MCF 10A (cell line): Measurements from ENCODE around the gene C14orf93. TPM values are rescaled to one million over a fixed set of nuclear protein-coding genes. Genes with fewer than 3 reads are reported as not detected.

ENCODE experiments used
- BruUV-seq: library from RNA; stranded (reverse); fragments of 400-500 nt; replicated peaks from 2 replicates; lab custom pipeline; 2021; lab: Mats Ljungman, UMichigan
- CTCF ChIA-PET: fragments of 300-600 bp; sonication (Branson Sonifier 250); formaldehyde crosslinking; extraction: SDS; loops from one replicate; lab custom pipeline; 2021; ENCODE audit warnings: antibody characterized with exemption, inconsistent platforms; lab: Yijun Ruan, JAX
- POLR2A ChIA-PET: fragments of 300-600, 350-650 bp; sonication (Branson Sonifier 250); formaldehyde crosslinking; extraction: SDS; loops from one replicate; lab custom pipeline; 2020; ENCODE audit warnings: antibody characterized with exemption, inconsistent platforms; lab: Yijun Ruan, JAX
- DNase-seq: peaks from one replicate; pipeline ENCODE4 v3.0.0-alpha.2; 2018; ENCODE audit not compliant: unreplicated experiment
- H3K27ac Mint-ChIP-seq: one replicate; pipeline ENCODE4 v1.8.0; 2022; ENCODE audit warnings: mild to moderate bottlenecking, low read depth, mixed read lengths; ENCODE audit not compliant: unreplicated experiment
- H3K27me3 Mint-ChIP-seq: one replicate; pipeline ENCODE4 v1.8.0; 2022; ENCODE audit warnings: mixed read lengths; ENCODE audit not compliant: insufficient read depth, unreplicated experiment
- H3K36me3 Mint-ChIP-seq: one replicate; pipeline ENCODE4 v1.8.0; 2022; ENCODE audit warnings: mild to moderate bottlenecking, moderate library complexity, mixed read lengths; ENCODE audit not compliant: insufficient read depth, unreplicated experiment
- H3K4me1 Mint-ChIP-seq: one replicate; pipeline ENCODE4 v1.8.0; 2022; ENCODE audit warnings: mixed read lengths; ENCODE audit not compliant: insufficient read depth, unreplicated experiment
- H3K4me3 Mint-ChIP-seq: one replicate; pipeline ENCODE4 v1.8.0; 2022; ENCODE audit warnings: mild to moderate bottlenecking, moderate library complexity, mixed read lengths; ENCODE audit not compliant: unreplicated experiment
- H3K9me3 Mint-ChIP-seq: one replicate; pipeline ENCODE4 v1.8.0; 2022; ENCODE audit warnings: mixed read lengths; ENCODE audit not compliant: unreplicated experiment
- intact Hi-C: fragments of 100-400 bp; cut with micrococcal nuclease; formaldehyde crosslinking; loops from 2 replicates; pipeline ENCODE4 v1.14.1; 2022
- total RNA-seq: library from RNA; stranded (reverse); gene quantifications from 2 replicates; pipeline ENCODE4 v1.2.3, GENCODE V29; 2022
- TF ChIP-seq, protein P1 (sequence below): fragments of 200-600 bp; IDR thresholded peaks from one replicate; pipeline ENCODE4 v1.8.0; 2022; ENCODE audit warnings: antibody characterized with exemption, mild to moderate bottlenecking; ENCODE audit not compliant: unreplicated experiment

The C14orf93 gene
- total RNA-seq, 1 experiment from 2014 or later = 6.1 TPM

- peaks cover 4% of the 10 kb centered on the region for H3K36me3 Mint-ChIP-seq
- DNase-seq = no peak
- TF ChIP-seq, protein P1, sequence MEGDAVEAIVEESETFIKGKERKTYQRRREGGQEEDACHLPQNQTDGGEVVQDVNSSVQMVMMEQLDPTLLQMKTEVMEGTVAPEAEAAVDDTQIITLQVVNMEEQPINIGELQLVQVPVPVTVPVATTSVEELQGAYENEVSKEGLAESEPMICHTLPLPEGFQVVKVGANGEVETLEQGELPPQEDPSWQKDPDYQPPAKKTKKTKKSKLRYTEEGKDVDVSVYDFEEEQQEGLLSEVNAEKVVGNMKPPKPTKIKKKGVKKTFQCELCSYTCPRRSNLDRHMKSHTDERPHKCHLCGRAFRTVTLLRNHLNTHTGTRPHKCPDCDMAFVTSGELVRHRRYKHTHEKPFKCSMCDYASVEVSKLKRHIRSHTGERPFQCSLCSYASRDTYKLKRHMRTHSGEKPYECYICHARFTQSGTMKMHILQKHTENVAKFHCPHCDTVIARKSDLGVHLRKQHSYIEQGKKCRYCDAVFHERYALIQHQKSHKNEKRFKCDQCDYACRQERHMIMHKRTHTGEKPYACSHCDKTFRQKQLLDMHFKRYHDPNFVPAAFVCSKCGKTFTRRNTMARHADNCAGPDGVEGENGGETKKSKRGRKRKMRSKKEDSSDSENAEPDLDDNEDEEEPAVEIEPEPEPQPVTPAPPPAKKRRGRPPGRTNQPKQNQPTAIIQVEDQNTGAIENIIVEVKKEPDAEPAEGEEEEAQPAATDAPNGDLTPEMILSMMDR = no peak
- H3K27ac Mint-ChIP-seq = no peak overlapping the region
- BruUV-seq = no TSS peak
- H3K4me3 Mint-ChIP-seq = no peak overlapping the region
- no peaks in the 10 kb centered on the region for H3K27me3 Mint-ChIP-seq
- CTCF ChIA-PET = interaction anchor here (1.1 to 2.2 kb wide), 4 partner anchors 16 to 55 kb away, joined by 4 to 13 read pairs (median 8); no protein-coding TSS in a partner anchor
- intact Hi-C loops = no loop called here
- H3K9me3 Mint-ChIP-seq = no peaks in the 10 kb centered on the region
- no peaks in the 10 kb centered on the region for H3K4me1 Mint-ChIP-seq
- POLR2A ChIA-PET = interaction anchor here (1.9 kb wide), 1 partner anchor 35 kb away, joined by 8 read pairs; no protein-coding TSS in a partner anchor
These were observed 31.8 kb upstream of the C14orf93 start for GRCh38 chr14:23041729-23042128.

- intact Hi-C loops = no loop called here
- peaks cover 4% of the 10 kb centered on the region for H3K36me3 Mint-ChIP-seq
- CTCF ChIA-PET = interaction anchor here (0.9 to 2.2 kb wide), 5 partner anchors 16 to 53 kb away, joined by 4 to 12 read pairs (median 6); no protein-coding TSS in a partner anchor
These were observed 30.2 kb upstream of the C14orf93 start for GRCh38 chr14:23040100-23040499.

GRCh38 chr14:23035303-23036144 is 25.6 kb upstream of the C14orf93 start:
- Mint-ChIP-seq H3K4me1 (peaks cover 8% of the 10 kb centered on the region), H3K4me3 (peak overlapping the region; percentile 92), H3K27ac (peak overlapping the region; percentile 99), H3K36me3 (peaks cover 45% of the 10 kb centered on the region), H3K9me3 (no peaks in the 10 kb centered on the region), H3K27me3 (no peaks in the 10 kb centered on the region)
- CTCF ChIA-PET = interaction anchor here (1.2 kb wide), 1 partner anchor 21 kb away, joined by 3 read pairs; no protein-coding TSS in a partner anchor
- no TSS peak for BruUV-seq
- DNase-seq = no peak
- TF ChIP-seq, protein P1 = no peak
- POLR2A ChIA-PET = interaction anchor here (0.9 to 2.8 kb wide), 6 partner anchors 8 to 68 kb away, joined by 4 to 26 read pairs (median 6); partner anchors contain the start of gene AJUBA
- intact Hi-C loops = no loop called here

More at GRCh38 chr14:23040100-23040499, 30.2 kb upstream of the C14orf93 start:
- TF ChIP-seq, protein P1 = no peak
- H3K4me3 Mint-ChIP-seq = no peak overlapping the region
- POLR2A ChIA-PET = interaction anchor here (0.7 to 1.9 kb wide), 3 partner anchors 33 to 111 kb away, joined by 3 to 8 read pairs (median 3); no protein-coding TSS in a partner anchor
- no peak overlapping the region for H3K27ac Mint-ChIP-seq
- BruUV-seq = no TSS peak
- no peaks in the 10 kb centered on the region for H3K27me3 Mint-ChIP-seq
- DNase-seq = no peak
- no peaks in the 10 kb centered on the region for H3K9me3 Mint-ChIP-seq
- no peaks in the 10 kb centered on the region for H3K4me1 Mint-ChIP-seq
